NCI-H1105 (cell line): ENCODE measurements around the gene HPS1.

ENCODE experiments used
- DNase-seq: peaks from one replicate; lab custom pipeline; 2025; lab: John Stamatoyannopoulos, UW

Gene HPS1

DNA sequence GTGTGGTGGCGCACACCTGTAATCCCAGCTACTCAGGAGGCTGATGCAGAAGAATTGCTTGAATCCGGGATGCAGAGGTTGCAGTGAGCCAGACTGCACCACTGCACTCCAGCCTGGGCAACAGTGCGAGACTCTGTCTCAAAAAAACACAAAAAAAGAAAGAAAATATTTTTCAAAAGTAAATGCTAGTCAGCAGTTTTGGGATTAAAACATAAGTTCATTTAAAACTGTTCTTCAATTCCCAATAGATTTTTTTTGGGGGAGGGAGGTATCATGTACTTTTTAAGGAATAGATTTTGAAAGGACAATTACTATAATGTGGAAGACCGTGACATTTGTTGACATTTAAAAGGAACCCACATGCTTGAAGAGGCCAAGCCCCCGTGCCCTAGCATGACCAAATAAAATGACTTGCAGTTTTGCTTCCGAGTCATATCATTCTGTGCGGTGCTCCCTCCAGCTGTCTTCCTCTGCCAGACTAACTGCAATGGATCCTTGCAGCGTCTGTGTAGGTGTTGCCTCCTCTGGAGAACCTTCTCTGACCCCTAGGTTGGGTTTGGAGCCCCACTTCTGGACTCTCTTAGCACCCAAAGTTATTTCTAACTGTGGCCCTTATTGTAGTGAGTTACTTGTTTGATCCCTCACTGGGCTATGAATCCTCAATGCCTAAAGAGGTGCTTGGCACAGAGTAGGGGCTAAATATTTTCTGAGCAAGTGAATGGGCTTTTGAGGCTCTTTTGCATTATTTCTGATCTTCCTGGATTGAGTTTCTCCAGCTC is 17.4 kb upstream of the HPS1 start:
- DNase-seq = no peak

DNA sequence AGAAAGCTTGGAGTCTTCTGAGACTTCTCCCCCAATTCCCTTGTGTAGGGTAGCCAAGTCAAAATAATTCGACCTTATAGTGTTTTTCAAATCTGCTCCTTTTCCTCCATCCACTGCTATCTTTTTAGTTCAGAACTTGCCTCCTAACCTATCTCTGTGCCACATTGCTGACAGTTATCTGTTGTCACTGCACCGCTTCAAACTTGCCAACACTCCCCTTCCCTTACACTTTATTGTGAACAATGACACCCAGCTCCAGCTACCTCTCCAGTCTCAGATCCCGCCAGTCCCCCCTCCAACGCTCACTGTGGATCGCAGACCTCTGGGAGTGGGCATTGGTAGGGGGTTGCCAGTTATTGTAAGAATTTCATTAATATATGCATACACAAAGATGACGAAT is 16.3 kb upstream of the HPS1 start:
- no peak for DNase-seq

DNA sequence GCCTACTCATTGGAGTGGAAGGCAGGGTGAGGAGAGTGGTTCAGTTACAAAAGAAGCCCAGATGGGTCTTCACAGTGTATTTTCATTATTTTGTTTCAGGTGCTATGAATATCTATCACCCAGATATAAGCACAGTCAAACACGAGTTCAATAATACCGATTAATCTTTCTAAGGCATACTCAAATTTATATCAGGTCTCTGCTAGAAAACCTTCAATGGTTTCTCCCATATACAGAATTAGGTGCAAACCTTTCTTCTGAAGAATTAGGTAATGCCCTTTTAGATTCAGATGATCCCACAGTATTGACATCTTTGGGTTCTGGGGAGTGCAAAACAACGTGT is 14.7 kb upstream of the HPS1 start:
- no peak for DNase-seq

GRCh38 chr10:98460837-98461499 is 14.2 kb upstream of the HPS1 start:
- no peak for DNase-seq

GRCh38 chr10:98458809-98459784 is 12.4 kb upstream of the HPS1 start:
- no peak for DNase-seq

DNA sequence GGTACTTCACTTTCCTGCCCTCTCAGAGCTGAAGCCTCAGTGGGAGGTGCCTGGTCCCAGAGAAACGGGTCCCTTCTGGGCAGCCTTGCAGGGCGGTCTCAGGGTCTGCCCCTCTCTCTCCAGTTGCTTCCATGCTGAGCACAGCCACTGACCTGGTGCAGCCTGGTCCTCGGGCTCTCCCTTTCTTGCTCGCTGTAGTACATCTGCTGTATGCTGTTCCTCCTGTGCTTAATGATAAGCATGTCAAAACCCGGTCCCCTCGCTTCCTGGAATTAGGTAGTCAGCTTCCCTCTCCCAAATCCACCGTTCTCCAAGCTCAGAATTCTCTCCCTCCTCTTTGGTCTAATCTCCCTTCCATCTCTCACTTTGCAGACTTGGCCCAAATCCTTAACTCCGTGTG is 11.0 kb upstream of the HPS1 start:
- DNase-seq = no peak

- DNase-seq = no peak
Observed at GRCh38 chr10:98456686-98457482, 10.1 kb upstream of the HPS1 start.

- DNase-seq = no peak
Observed at GRCh38 chr10:98456043-98456570, 9.4 kb upstream of the HPS1 start.

DNA sequence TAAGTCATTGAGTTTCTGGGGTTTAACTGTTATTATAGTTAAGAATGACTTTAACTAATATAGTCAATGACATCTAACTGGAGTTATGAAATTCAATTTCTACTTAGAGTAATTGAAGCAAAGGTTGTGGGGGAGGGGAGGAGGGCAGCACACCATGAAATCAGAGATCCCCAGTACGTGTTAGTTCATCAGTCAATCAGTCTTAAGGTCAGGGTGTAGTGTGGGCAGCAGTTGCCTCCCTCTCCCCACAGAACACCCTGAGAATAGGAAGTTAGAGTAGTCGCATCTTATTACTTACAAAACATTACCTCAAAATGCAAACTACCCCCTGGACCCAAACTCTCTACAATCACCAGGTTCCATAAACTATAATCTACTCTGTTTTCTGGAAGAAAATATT is 7.0 kb upstream of the HPS1 start:
- DNase-seq = no peak

DNA sequence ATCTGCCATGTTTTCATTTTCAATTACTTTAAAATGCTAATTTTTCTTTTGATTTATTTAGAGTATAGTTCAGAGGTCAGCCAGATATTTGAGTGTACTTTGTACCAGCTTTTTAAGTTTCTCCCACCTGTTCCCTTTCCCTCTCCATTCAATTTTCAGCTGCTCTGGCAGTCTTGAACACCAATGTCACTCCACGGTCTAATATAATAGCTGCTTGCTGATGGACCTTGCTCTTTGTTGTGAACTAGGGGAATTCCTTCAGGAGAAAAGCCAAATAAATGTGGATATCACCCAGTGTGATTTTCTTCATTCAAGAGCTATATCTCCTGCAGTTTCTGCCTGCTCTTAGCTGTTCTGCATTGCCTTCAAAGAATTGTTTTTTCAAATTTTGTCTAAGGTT is 3.9 kb upstream of the HPS1 start:
- DNase-seq = no peak

DNA sequence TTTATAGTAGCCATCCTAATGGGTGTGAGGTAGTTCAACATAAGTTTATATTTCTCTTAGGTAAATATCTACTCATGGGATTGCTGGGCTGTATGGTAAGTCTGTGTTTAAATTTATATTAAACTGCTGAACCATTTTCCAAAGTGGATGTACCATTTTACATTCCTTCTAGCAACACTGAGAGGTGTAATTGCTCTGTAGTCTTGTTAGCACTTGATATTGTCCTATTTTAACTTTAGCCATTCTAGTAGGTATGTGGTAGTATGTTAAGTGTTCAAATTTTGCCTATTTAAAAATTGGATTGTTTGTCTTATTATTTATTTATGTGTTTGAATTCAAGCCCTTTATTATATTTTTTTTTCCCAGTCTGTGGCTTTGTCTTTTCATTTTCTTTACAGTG is 2.6 kb upstream of the HPS1 start:
- no peak for DNase-seq

DNA sequence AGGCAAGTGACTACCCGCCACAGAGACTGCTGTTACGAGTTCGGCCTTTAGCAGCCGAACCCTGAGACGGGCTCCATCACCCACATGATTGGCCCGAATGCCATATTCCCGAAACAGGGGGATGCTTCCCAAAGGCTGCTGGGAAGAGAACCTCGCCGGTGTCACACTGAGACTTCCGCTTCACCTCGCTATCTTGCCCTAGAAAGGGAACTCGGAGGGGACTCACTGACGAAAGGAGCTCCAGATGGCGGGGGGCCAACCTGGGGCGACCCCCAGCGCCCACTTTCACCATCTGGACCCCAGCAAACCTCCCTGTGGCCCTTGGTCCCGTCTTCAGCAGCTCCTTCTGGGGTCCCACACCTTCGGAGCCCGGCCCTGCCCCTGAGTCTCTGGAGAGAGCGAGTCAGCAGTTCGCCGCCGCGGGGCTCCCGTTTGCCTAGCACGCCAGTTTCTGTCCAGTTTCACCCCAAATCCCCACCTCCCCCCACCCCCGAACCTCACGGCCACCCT is 529 bp downstream of the HPS1 start:
- DNase-seq = no peak

DNA sequence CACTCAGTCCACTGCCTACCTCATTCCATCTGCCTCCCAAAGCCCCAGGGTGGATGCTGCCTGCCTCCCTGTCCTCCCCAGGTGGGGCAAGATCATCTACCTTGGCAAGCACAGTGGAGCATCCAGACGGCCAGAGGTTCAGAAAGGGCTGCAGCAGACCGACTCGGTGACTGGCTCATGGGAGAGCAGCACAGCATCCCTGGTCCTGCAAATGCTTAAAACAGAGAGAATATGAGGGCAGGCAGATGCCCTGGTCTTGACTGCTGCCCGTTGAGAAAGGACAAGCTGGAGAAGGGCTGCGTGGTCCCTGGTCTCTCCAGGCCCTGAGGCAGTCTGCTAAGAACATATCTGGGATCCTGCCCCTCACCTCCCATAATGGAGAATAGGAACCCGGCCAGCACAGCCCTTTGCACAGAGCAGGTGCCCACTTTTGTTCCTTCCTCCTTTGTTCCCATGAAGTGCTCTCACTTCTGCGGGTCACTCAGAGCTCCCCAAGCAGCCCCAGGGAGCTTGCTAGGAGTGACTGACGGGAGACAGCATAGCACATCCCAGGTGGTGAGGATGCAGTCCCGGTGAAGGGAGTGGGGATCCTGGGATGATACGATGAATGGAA is 1.4 kb downstream of the HPS1 start:
- DNase-seq = no peak

GRCh38 chr10:98444314-98445006 is 2.3 kb downstream of the HPS1 start:
- no peak for DNase-seq

GRCh38 chr10:98438715-98439114 is 8.0 kb downstream of the HPS1 start:
- DNase-seq = no peak

DNA sequence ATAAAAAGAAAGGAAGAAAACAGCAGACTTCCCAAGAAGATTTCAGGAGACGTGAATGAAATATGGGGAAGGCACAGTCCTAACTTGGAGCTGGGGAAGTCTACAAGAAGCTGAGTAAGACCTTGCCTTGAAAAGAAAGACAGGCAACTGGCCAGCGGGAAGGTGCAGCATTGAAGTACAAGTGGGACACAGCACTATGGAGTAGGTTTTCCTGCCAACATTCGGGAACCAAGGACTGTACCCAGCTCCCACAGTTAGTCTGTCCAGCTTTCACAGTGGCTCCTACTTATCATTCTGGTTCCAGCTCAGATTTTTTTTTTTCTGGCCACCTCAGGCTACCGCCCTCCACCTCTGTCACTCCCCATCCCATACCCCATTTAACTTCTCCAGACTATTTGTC is 10.0 kb downstream of the HPS1 start:
- no peak for DNase-seq

DNA sequence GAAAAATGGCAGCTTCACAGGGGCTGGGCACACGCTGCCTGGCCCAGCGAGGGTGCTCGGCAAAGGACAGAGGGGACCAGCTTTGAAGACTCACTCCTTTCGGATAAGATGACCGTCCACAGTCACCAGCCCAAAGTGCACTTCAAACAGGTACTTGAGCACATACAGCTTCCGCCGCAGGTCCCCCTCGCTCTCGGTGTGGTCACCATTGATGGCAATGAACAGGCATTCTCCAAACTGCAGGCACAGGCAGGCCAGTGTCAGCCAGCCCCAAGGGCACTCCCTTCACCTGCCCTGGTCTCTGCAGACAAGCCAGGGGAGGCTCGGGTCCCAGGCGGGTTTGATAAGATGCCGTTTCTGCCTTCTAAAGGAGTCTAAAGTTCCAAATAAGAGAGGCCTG is 11.6 kb downstream of the HPS1 start:
- DNase-seq = no peak

DNA sequence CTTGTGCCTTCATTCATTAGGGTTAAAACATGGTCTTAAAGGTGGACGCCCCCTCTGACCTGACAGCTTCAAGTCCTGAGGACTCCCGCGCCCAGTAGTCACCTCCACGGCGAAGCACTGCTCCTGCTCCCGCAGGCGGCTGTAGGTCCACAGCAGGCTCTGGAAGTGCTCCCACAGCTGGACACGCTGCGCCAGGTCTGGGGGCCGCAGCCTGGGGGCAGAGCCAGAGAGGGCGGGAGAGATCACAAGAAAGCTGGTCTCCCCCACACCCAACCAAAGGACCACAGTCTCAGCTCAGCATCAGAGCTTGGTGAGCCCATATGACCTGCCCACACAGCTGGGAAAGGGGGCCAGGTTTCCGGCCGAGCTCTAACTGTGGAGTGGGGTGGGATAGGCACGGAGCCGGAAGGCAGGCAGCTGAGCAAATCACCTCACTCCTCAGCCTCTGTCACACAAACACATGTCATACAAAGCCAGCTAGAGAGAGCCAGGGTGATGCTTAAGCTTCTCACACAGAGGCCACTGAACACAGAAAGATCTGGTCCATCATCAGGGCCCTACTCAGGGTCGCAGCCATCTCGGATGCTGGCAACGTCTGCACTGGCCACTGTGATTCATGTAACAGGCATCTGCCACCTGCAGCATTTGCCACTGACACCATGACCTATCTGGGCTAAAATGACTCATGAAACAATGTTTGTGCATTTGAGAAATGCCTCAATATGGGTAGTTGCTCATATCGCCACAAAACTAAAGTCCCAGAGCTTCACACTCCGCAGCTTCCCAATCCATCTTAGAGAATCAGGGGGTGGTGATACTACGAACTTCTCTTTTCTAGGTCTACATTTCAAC is 12.6 kb downstream of the HPS1 start:
- no peak for DNase-seq

GRCh38 chr10:98433371-98433770 is 13.4 kb downstream of the HPS1 start:
- DNase-seq = no peak
